GM12892 (cell line): ENCODE results near the gene ZNF474.
"Not testable (repeated sequence)": the region's sequence is repeated elsewhere in the genome, so short reads cannot be mapped to it uniquely, and the experiment has no call there.

ENCODE experiments used
- POLR2A ChIP-seq: IDR thresholded peaks from 2 replicates; pipeline ENCODE4 v1.6.1; 2011; ENCODE audit warnings: low read depth, low read length, control low read depth
- POLR2AphosphoS5 ChIP-seq: IDR thresholded peaks from 2 replicates; pipeline ENCODE4 v1.6.1; 2011; ENCODE audit warnings: low read depth, low read length, control low read depth
- TAF1 ChIP-seq: IDR thresholded peaks from 2 replicates; pipeline ENCODE4 v1.6.1; 2011; ENCODE audit warnings: low read depth, mild to moderate bottlenecking, control low read depth, low read length, borderline replicate concordance

GRCh38 chr5:122094251-122094650 lies 35.1 kb upstream of the ZNF474 start:
- not testable (repeated sequence) for TF ChIP-seq POLR2A, POLR2AphosphoS5, TAF1
